ENCODE measurements around the gene JAKMIP2. TPM values are rescaled to one million over a fixed set of nuclear protein-coding genes. Genes with fewer than 3 reads are reported as not detected.

The JAKMIP2 gene
- total RNA-seq, 6 experiments from 2014 or later: 0.07 to 0.56 (median 0.31) TPM

GRCh38 chr5:147648597-147648996 is 133.9 kb downstream of the JAKMIP2 start:
- ATAC-seq (peak; percentile 97 to 99 (median 98)), DNase-seq (peak; percentile 34 to 79 (median 66))
- Histone ChIP-seq H3K9me3 (no peaks in the 10 kb centered on the region), H3K4me3 (no peak overlapping the region), H3K36me3 (no peaks in the 10 kb centered on the region), H3K4me1 (peaks cover 0 to 9% (median 3%) of the 10 kb centered on the region in 4 donors), H3K27me3 (no peaks in the 10 kb centered on the region), H3K27ac (peak overlapping the region in 2 of 3 donors; percentile 17 to 31)
- intact Hi-C loops (cut with DNase I): no loop called here
- TF ChIP-seq CTCF (IDR thresholded peaks at IDR 0.05): peak in 1 of 4 donors; percentile 2
- no peak for TF ChIP-seq POLR2A (IDR thresholded peaks at IDR 0.05)
- WGBS (ENCODE audit: insufficient coverage, low coverage, low lambda C conversion rate, missing lambda C conversion rate): 27% methylated on average over 1 of the region's 1 CpG

- Histone ChIP-seq H3K27me3 (no peaks in the 10 kb centered on the region), H3K4me3 (peak overlapping the region; percentile 15 to 48 (median 42)), H3K9me3 (no peaks in the 10 kb centered on the region), H3K36me3 (no peaks in the 10 kb centered on the region), H3K27ac (peak overlapping the region in 2 of 3 donors; percentile 30 to 54), H3K4me1 (peaks cover 0 to 9% (median 3%) of the 10 kb centered on the region in 4 donors)
- no peak for TF ChIP-seq CTCF (IDR thresholded peaks at IDR 0.05)
- TF ChIP-seq POLR2A (IDR thresholded peaks at IDR 0.05): no peak
- intact Hi-C loops (cut with DNase I): no loop called here
- 34% methylated on average over 11 of the region's 11 CpGs for WGBS (ENCODE audit: insufficient coverage, low coverage, low lambda C conversion rate, missing lambda C conversion rate)
- ATAC-seq (peak; percentile 80 to 90 (median 84)), DNase-seq (peak in 2 of 3 donors; percentile 28 to 61)
Measured at GRCh38 chr5:147645197-147645596, 137.3 kb downstream of the JAKMIP2 start.

GRCh38 chr5:147644460-147644859 is 138.1 kb downstream of the JAKMIP2 start:
- H3K27ac ChIP-seq: peak overlapping the region in 1 of 3 donors; percentile 54
- TF ChIP-seq POLR2A (IDR thresholded peaks at IDR 0.05) (no peak), CTCF (IDR thresholded peaks at IDR 0.05) (no peak)
- 93% methylated on average over 1 of the region's 1 CpG for WGBS (ENCODE audit: insufficient coverage, low coverage, low lambda C conversion rate, missing lambda C conversion rate)
- ATAC-seq (no peak), DNase-seq (no peak)
- peak overlapping the region in 2 of 3 donors; percentile 42 to 48 for H3K4me3 ChIP-seq
- intact Hi-C loops (cut with DNase I): no loop called here
- H3K4me1 ChIP-seq: peaks cover 0 to 11% (median 3%) of the 10 kb centered on the region in 4 donors
- H3K27me3 ChIP-seq: no peaks in the 10 kb centered on the region
- no peaks in the 10 kb centered on the region for H3K9me3 ChIP-seq
- H3K36me3 ChIP-seq: no peaks in the 10 kb centered on the region

- Histone ChIP-seq H3K27me3 (no peaks in the 10 kb centered on the region), H3K27ac (no peak overlapping the region), H3K4me1 (peaks cover 0 to 15% (median 0%) of the 10 kb centered on the region in 4 donors), H3K4me3 (no peak overlapping the region), H3K9me3 (no peaks in the 10 kb centered on the region), H3K36me3 (no peaks in the 10 kb centered on the region)
- no peak for DNase-seq
- no peak for ATAC-seq
- TF ChIP-seq POLR2A (IDR thresholded peaks at IDR 0.05) (no peak), CTCF (IDR thresholded peaks at IDR 0.05) (no peak)
- WGBS (ENCODE audit: insufficient coverage, low coverage, low lambda C conversion rate, missing lambda C conversion rate): 83% methylated on average over 1 of the region's 1 CpG
- intact Hi-C loops (cut with DNase I): no loop called here
Measured at GRCh38 chr5:147643142-147643541, 139.4 kb downstream of the JAKMIP2 start.
